Measurements from ENCODE around the gene C2CD3.
"Not testable (repeated sequence)": the region's sequence is repeated elsewhere in the genome, so short reads cannot be mapped to it uniquely, and the experiment has no call there.

Gene C2CD3

DNA sequence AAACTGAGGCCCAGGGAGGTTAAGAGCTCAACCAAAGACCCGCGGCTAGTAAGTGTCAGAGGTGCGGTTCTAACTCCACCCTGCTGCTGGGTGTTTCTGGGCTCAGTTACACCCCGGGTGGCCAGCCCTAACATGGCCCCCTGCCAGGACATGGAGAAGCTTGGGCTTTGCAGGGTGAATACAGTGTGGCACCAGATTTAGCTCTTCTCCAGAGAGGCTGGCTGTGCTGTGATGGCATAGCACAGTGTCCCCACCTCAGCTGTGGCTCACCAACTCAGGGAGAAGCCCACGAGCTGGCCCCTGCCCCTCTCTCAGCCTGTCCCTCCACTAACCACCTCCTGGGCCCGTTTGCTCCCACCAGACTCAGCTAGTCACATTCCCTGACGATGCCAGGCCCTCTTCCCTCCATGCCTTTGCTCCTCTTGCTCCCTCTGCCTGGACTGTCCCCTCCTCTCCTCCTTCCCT, 168.9 kb downstream of the C2CD3 start:
- DNase-seq = no peak

GRCh38 chr11:74000307-74001133, 170.3 kb downstream of the C2CD3 start:
- DNase-seq = no peak

- no peak for DNase-seq
Measured at GRCh38 chr11:73999581-74000306, 171.1 kb downstream of the C2CD3 start.

DNA sequence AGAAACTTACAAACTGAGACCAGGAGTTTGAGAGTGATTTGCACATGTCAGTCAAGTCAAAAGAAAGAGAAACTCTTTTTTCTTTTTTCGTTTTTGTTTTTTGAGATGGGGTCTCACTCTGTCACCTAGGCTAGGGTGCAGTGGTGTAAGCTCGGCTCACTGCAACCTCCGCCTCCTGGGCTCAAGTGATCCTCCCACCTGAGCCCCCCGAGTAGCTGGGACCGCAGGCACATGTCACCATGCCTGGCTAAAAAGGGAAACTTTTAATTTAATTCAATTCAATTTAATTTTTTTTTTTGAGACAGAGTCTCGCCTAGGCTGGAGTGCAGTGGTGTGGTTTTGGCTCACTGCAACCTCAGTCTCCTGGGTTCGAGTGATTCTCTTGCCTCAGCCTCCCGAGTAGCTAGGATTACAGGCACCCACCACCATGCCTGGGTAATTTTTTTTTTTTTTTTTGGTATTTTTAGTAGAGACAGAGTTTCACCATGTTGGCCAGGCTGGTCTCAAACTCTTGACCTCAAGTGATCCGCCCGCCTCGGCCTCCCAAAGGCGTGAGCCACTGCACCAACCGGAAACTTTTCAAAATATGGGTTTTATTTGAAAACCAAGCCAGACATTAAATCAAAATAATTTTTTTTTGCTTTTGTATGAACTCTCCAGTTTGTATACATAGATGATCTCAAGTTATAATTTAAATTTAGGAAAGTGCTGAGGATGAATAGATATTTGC, 171.8 kb downstream of the C2CD3 start:
- no peak for DNase-seq

GRCh38 chr11:73997120-73997770, 173.6 kb downstream of the C2CD3 start:
- no peak for DNase-seq

DNA sequence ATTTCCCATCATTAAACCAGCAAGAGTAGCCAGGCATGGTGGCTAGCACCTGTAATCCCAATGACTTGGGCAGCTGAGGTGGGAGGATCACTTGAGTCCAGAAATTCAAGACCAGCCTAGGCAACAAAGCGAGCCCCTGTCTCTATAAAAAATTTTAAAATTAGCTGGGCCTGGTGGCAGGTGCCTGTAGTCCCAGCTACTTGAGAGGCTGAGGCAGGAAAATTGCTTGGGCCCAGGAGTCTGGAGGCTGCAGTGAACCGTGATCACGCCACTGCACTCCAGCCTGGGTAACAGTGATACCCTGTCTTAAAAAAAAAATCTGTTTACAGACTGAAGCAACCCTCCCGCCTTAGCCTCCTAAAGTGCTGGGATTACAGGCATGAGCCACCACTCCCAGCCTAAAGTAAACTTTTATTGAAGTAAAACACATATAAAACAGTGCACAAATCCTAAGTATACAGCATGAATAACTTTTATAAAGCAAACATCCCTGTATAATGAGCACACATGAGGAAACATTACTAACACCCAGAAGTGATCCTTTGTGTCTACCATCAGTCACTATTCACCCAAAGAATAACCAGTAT, 174.5 kb downstream of the C2CD3 start:
- DNase-seq = no peak

DNA sequence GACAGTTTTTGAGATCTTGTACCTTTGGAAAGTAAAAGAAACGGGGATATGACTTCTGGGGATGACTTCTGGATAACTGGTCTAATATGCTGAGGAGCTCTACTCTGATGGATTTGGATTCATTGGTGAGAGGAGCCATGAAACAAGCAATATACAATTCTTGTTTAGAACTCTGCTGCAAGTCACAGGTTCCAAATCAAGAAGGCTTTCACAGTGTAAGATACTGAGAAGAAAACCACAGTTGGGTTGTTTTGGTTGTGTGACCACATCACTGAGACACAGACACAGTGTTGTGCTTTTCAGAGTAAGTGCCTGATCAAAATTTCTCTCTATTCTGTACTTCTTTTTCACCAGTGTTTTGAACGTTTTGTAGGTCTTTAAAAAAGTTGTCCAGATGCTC, 175.1 kb downstream of the C2CD3 start:
- peak; percentile 83 for DNase-seq

DNA sequence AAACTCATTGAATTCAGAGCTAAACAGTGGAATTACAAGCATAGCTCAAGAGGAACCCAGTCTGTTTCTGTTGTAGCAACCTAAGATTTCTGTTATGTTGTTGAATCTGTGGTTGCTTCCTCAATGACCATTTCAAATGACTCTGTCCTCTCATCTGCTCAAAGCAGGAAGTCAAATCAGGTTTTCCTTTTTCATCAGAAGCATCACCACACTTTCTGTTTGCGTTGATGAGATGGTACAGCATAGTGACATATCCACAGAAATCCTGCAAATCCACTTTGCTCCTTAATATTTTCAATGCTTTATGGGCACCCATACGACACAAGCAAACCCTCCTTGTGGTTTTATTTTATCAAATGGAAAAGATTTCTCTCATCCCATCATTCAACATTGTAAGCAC, 175.6 kb downstream of the C2CD3 start:
- peak; percentile 86 for DNase-seq

DNA sequence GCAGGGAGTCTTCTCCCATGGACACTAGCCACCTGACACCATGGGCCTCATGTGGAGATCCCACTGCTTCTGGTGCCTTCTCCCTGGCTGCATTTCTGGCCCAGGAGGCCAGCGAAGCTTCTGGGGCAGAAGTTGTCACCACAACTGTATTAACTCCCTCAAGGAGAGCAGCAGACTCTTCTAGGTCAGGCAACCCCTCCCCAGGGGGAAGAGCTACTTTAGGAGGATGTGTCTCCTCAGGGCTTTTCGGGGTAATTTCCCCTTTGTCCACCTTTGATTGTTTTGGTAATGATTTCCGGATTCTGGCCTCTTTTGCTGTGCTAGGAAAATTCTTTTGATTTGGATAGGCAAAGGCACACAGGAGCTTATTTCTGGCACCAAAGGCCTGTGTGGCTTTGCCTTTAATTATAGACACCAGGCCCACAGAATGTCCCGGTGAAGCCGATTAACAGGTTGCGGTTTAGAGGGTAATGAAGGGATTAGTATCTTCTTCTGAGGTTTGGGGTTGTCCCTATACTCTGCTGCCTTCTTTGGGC, 179.3 kb downstream of the C2CD3 start:
- peak; percentile 46 for DNase-seq

DNA sequence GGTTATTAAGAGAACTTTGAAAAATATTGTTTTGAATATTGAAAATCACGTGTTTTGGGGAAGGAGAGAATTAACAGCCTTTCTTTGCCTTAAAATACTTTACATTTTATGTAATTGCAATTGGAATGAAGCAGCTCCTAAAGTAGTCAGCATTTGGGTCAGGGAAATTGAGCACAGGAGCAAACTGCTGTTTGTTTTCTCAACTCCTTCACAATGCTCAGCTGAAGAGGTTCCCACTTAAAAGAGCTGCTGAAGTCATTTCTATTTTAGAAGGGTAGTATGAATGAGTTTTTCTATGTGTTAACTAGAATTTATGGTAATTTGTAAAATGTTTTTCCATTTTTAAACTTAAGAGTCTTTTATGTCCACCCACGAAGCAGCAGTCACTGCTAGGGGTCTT, 180.1 kb downstream of the C2CD3 start:
- DNase-seq = no peak

DNA sequence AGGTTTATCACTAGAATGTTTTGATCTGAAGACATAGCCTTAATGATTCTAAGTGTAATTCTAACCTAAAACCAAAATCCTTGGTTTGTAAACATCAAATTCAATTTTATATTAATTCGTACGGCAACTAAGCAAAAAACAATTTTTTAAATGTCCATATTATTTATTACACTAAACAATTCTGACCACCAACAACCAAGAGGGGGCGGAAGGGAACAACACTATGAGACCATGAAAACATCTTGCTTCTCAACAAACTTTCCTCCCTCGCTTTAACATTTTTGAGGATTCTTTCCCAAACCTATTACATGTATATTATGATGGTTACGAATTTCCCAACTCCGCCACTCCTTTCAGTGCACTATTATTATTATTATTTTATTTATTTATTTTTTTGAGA, 181.6 kb downstream of the C2CD3 start:
- DNase-seq = no peak

- DNase-seq = no peak
Measured at GRCh38 chr11:73988227-73988626, 182.6 kb downstream of the C2CD3 start.

DNA sequence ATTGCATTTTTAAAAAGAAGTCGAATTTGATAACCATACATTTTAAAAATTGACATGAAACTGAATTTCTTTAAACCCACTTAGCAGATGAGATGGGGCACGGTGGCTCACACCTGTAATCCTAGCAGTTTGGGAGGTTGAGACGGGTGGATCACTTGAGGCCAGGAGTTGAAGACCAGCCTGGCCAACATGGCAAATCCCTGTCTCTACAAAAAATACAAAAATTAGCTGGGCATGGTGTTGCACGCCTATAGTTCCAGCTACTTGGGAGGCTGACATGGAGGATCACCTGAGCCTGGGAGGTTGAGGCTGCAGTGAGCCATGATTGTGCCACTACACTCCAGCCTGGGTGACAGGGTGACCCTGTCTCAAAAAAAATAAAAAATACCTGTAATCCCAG, 185.1 kb downstream of the C2CD3 start:
- not testable (repeated sequence) for DNase-seq

DNA sequence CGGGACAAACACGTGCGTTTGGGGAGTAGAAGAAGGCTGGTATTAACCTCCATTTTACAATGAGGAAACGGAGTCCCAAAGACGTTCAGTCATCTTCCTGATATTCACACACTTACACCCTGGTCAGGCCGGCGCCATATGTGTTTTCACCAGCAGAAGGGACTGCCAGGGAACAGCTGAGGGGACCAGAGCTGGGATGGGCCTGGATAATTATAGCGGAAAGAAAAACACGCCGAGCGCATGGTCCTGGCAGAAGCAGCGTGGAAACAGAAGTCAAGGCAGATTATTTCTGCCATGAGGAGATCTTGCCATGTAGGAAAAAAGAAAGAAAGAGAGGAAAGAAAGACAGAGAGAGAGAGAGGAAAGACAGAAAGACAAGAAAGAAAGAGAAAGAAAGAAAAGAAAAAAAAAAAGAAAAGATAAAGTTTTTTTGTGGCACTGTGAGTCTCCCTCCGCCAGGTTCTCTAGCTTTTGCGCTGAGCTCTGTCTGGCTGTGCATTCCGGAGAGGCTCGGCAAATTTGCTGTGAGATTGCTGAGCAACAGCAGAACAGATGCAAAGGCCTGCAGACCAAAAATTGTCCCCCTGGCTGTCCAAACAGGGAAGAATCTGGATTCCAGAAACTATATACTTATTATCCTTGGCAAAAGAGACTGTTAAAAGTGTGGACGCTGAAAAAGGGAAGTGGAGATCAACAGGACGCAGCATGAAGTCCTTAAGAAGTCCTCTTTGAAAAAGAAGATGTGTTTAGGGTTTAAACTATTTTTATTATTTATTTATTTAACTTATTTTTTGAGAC, 186.9 kb downstream of the C2CD3 start:
- peak; percentile 31 for DNase-seq

DNA sequence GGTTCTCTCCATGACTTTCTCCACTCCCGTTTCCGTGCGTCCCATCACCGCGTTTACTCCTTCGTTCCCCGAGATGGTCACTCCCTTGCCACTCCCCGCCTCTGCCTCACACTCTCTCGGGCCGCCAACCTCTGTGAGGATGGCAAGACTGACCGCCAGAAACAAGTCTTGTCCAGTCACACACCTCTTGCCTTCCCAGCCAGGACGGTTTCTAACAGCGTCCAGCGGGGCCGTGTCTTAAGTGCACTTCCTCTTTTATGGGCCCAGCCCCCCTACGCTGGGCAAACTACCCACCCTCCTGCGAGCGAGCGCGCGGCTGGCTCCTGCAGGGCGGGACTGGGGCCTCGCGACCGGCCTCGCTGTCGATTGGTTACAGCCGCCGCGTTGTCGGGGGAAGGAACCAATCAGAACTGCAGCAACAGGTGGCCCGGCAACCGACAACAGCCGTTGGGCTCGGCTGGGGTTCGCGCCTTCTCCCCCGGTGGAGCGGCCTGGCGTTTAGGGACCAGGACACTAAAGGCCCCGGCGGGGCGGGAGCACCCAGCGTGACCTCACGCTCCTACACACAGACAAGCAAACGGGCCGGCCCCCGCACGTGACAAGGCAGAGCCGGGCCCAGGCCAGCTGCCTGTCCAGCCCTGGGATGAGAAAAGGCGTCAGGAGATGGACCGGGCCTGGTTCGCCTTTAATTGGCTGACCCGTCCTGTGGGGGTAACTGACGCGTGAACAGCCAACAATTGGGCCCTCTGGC, 187.6 kb downstream of the C2CD3 start:
- DNase-seq = peak; percentile 95

- peak; percentile 90 for DNase-seq
Measured at GRCh38 chr11:73982595-73982989, 188.2 kb downstream of the C2CD3 start, which contains the start of gene UCP2. TSS of gene UCP2 (minus strand) at chr11:73982843. CDS start at chr11:73978378, 4,465 bp downstream.

DNA sequence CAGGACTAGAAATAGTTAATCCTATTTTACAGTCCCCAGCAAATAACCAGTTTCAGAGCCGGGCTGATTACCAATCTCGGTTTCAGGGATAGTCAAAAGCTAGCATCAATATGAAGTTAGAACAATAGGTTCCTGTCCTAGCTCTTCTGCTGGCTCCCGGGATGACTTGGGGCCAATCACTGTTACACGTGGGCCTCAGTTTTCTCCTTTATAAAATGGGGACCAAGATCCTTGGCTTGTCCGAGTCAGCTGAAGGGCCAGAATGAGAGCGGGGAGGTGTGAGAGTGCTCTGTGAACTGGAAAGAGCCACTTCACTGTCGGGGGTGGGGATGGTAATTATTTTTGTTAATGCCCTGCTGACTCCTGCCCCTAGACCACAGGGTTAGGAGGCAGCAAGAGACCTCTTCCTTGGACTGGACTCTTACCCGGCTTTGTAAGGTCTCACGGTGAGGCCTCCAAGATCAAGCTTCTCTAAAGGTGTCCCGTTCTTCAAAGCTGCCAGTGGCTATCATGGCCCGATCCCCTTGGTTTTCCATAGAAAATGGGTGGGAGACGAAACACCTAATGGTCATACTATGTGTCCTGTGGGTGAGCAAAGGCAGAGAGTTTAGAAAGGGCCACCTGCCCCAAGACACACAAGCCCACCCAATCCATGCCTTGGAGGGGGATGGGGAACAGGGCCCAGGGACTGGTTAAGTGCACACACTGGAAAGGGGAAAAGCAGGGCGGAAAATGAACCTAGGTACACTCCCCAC, 189.6 kb downstream of the C2CD3 start:
- no peak for DNase-seq

DNA sequence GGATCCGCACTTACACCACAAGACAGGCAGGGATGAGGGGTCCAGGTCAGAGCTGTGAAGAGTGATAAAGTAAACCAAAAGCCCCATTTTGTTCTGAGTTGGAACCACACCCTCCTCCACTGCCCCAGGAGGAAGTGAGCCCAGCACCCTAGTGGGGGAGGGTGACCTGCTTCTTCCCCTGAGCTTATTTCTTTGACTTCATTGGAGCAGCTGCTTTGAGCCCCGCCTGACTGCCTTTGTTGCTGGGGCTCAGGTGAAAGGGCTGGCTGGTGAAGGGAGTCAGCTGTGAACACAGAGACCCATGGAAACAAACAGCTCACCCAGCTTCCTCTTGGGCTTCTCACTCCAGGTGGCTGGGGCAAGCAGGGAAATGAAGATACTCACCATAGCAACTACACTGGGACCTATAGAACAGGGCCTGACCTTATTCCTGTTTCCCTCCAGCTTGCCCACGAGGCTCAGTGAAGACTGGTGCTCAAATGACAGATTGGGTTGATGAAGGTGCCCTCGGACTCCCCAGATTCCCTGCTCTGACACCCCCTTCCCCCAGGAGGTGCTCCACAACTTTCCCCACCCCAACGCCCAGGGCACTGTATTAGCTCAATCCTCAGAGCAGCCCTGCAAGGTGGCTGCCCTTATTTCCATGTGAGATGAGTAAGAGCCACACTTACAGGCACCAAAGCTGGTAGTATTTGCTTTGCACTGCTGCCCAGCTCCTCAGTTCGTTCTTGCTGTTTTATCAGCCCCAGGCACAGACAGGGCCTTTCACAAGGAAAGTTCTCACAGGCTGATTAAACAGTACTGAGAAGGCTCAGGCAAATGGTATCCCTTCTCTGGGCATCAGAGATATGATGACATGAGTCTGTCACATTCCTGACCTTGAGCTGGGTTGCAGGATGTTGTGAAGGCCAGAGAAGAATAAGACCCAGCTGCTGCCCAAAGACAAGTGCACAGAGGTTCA, 190.5 kb downstream of the C2CD3 start:
- DNase-seq = peak; percentile 91

Data from CD4-positive, alpha-beta T cell treated with Interleukin-10 for 1 hour (primary cell).